ENCODE results near the gene IFT122.
A peak's percentile ranks its signal among the peaks of the same experiment; 100 is the strongest.
"Not testable (repeated sequence)": the region's sequence is repeated elsewhere in the genome, so short reads cannot be mapped to it uniquely, and the experiment has no call there.

IFT122 gene

DNA sequence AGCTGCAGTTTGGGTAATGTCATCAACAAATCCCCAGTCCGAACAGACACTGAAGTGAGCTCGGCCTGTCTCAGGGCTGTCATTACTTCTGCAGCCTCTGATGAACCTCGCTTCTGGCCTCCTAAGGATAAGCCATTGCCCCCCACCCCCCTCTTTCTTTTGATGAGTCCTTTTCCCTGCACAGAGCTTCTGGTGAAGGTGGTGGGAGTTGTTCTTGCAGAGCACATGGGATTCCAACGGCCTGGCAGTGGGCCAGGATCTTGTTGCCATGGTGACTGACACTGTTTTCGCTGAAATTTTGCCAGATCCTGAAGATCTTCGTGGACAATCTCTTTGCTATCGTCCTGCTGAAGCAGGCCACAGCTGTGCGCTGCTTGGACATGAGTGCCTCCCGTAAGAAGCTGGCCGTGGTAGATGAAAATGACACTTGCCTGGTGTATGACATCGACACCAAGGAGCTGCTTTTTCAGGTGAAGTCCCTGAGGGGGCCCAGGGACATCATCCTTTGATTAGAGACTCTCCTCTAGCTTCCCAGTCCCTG, 41.3 kb downstream of the IFT122 start:
- not testable (repeated sequence) for DNase-seq

DNA sequence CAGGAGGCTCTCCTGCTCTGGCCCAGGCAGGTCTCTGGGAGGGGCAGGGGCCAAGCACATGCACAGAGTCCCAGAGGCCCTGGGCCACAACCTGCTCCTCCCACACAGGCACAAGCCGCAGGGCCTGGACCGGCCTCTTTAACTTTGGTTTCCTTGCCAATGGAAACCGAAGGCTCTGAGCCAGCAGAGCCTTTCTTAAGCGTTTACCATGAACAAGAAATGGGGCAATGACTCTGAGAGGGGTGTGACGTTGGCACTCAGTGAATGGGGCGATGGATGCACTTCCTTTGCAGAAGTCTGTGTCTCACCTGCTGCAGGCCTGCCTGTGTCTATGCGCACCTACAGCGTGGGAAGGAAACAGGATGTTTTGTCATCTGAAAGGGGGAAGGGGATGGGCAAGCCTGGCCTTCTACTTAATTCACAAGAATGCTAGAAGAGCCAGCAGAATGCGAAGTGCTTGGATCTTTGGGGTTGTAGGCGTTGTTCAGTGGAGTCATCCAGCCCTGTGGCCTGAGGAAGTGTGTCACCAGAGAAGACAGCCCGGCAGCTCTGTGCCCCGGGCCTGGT, 41.8 kb downstream of the IFT122 start:
- DNase-seq, result no peak

DNA sequence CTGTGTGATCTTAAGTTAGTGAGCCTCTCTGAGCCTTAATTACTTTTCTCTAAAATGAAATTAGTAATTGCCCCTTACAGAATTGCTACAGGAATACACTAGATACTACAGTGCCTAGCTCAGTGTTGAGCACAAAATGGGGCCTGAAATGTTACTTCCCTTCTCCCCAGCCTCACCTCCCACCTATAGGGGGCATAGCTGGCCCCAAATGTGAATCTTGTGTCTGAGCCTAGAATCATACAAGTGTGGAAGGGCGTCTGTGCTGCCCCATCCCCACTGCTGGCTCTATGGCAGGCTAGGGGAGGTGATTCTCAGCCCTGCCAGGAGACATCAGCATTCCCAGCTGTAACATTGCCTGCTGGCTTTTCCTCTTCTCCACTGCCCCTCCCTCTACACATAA, 42.7 kb downstream of the IFT122 start:
- no peak for DNase-seq

DNA sequence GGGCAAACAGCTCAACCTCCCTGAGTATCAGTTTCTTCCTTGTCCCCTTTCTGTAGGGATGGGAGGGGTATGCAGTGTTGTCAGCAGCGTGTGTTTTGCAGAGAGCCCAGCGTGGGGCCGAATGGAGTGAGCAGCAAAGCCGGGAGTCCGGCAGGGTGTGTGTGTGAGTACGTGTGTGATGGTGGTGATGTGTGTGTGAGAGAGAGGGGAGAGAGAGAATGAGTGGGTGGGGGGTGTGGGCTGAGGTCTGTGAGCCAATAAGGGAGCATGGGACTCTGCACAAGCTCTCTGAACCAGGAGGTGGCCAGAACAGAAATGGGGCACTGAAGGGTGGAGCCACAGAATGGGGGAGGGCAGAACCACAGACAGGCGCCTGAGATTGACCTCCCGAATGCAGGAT, 43.8 kb downstream of the IFT122 start:
- no peak for DNase-seq

DNA sequence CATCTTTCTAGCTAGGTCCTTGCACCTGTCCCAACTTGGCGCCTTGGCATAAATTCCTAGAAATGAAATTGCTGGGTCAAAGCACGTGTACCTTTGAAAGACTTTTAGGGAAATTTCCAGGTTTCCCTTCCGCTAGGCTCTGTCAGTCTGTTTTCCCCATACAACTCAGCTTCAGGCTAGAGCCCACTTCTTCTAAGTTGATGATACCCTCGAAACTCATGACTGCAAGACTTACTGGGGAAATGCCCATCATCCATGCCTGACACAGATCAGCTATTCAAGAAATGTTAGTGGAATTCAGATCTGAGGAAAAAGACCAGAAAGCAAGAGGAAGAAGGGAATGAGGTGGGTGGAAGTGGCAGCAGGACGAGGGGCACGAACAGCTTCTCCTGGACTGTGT, 45.1 kb downstream of the IFT122 start:
- not testable (repeated sequence) for DNase-seq

DNA sequence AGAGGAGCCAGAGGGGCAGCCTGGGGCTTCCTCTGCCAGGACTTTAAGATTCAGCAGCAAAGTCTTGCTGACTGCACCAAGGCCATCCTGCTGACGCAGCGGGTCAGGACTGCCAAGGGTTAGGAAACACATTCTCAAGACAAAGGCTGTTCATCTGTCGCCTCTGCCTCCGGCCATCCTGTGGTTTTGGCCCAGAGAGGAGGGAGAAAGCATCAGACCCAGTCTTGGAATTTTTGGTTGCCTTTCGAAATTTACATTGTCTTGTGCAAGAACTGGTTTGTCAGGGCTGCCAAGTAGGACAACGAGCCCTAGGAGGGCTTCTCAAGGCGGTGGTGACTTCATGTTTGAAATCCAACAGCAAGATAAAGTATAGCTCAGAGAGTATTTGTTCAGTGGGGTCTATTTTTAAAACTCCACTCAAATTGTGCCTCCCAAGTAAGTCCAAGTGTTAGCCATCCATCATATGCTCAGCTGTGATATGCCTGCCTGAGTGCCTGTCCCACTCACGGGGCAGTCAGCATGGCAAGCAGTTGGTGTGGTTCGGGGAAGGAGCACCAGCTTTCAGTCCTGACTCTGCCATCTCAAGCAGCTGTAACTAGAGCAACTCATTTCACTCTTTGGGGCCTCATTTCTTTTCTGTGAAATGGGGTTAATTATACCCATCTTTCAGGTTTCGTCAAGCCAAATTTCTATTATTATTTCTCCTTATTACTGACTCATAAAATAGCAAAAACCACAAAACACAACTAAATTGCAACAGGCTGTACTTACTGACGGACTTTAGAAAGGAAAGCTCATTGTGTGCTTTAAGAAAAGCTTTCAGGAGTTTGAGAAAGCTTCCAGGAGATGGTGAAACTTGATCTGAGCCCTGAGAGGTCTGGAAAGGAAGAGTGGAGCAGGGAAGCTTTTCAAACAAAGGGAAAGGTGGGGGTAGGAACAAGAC, 46.0 kb downstream of the IFT122 start:
- no peak for DNase-seq

DNA sequence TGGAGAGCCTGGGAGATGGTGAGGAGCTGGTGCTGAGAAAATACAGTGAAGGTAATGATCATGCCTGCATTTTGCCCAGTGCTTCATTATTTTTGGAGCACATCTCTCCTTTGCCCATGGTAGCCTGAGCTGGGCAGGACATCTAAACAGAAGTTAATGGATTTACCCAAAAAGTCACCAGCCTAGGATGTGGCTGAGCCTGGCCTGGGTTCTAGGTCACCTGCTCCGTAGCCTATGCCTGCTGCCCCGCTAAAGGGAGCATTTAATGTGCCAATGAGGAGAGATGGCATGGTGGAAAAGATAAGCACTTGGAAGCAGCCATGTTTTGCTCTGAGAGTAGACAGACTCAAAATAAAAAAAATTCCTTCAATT, 46.6 kb downstream of the IFT122 start:
- DNase-seq, result no peak

DNA sequence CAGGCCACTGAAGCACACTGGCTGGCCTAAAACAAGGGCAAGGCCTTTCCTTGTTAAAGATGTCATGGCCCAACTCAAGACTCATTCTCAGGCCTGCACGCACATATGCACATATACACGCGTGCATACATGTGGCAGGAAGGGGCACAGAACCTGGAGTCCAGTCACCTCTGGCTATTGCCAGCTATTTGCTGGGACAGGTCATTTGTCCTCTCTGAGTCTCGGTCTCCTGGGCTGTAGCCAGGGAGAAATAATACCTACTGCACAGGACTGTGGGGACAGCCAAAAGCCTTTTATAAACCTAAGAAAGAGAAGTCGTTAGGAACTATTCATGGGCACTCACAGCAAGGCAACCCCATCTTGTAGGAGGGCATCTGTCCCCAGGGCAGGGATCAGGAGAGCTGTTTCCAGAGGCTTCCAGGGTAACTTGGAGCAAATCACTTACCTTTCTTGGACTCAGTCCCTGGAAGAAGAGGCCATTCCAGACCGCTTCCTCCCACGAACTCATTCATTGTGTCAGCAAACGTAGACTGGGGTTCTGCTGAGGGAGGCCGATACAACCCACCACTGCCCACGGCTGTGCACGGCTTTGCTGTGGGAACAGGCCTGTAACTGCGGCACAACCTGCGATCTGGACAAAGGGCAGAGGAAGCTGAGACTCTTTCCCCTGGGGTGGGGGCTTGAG, 47.3 kb downstream of the IFT122 start:
- DNase-seq, result no peak

DNA sequence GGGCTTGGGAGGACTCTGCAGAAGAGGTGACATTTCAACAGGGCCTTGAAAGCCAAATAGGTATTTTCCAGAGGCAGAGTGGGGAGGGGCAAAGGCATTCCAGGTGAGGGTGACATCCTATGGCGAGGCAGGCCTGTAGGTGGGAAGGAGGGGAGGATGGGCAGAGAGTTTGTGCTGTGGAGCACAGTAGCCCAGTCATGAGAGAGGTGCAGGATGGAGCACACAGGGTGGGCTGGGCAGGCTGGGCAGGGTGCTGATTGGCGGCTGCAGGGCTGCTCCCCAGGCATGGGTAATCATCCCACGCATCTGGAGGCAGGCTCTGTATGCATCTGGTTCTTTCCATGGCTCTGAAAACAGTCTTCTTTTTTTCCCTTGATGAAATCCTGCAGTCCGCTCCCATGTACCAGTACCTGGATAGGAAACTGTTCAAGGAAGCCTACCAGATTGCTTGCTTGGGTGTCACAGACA, 47.9 kb downstream of the IFT122 start:
- DNase-seq, result not testable (repeated sequence)

DNA sequence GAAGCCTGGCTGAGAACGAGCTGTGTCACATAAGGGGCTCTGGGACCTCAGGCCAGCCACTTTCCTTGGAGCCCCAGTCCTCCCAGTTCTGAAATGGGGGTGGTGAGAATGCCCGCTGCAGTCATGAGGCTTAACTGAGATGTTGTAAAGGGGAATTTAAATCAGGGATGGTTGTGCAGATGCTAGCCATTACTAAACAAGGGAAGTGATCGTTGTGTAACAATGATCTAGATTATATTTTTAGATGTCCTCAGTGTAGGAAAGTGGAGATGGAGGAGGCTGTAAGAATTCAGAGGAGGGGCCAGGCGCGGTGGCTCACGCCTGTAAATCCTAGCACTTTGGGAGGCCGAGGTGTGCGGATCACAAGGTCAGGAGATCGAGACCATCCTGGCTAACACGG, 49.2 kb downstream of the IFT122 start:
- DNase-seq, result not testable (repeated sequence)

DNA sequence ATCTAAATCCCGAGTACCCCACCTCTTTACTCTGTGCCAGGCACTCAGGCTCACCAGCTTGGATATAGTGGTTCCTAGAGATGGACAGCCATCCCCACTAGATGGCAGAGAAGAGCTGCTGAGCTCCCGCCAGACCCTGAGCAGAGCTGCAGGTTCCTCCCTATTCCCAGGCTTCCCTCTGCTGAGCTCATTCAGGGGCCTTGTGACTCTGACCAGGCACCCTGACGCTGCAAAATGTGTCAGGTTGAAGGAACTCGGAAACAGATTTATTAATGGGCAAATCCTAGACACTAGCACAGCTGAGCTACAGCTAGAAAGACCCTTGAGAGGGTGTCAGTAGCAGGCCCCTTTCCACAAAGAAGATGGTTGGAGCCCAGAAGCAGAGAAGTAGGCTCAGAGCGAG, 50.2 kb downstream of the IFT122 start:
- peak in 1 of 2 experiments; percentile 25 for DNase-seq

DNA sequence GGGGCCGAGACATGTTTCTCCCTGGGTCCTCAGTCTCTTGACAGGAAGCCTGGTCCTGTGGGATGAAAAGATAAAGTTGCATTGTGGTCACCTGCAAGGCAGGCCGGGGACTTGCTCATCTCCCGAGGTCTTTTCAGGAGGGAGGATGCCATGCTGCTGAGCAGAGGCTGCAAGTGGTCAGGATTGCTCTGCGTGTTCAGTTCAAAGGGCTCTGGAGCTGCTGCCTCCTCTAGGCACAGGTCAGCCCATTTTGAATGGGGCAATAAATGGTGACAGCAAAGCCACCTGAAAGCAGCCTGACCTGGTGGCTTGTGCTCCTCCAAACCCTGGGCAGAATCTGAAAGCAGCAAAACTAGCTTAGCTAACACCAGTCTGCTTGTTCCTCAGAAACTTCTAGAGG, 51.1 kb downstream of the IFT122 start:
- DNase-seq, result not testable (repeated sequence)

DNA sequence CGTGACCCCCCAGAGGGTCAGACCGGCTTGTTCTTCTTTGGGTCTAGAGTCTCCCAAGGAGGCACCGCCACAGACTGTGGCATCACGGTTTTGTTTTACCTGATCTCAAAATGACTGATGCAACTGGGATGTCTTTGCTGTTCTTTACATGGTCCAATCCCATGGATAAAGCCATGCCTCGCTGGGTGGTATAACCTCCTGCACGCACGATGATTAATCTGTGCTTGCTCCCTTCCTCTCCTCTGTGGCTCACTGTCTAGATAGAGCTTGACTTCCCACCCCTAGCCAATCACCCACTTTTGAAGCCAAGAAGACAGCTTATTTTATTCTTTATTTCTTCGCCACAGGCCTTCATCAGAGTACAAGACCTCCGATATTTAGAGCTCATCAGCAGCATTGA, 51.8 kb downstream of the IFT122 start:
- no peak for DNase-seq

DNA sequence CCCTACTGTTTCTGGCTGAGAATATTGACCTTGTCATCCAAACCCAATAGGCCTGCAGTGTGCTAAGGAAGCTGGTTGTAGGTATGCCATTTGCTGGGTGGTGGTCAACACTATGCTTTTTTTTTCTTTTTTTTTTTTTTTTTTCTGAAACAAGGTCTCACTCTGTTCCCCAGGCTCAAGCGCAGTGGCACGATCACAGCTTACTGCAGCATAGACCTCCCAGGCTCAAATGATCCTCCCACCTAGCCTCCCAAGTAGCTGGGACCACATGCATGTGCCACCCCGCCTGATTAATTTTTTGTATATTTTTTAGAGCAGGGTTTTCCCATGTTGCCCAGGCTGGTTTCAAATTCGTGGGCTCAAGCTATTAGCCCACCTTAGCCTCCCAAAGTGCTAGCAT, 52.7 kb downstream of the IFT122 start:
- no peak for DNase-seq

DNA sequence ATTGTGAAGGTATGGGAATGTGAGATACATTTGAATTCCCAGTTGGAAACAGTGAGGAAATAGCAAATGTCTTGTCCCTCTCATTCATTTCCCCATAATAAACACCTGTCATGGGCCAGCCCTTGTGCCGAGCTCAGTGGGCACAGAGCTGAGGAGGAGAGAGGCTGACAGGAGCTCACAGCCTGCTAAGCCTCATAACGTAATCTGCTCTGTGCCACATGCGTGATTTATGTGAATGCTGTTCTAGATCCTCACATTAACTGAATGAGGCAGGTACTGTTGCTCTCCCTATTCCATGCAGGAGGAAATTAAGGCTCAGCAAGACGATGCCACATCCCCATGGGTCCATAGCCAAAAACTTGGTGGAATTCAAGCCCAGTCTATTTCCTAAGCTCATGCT, 53.2 kb downstream of the IFT122 start:
- DNase-seq, result no peak

DNA sequence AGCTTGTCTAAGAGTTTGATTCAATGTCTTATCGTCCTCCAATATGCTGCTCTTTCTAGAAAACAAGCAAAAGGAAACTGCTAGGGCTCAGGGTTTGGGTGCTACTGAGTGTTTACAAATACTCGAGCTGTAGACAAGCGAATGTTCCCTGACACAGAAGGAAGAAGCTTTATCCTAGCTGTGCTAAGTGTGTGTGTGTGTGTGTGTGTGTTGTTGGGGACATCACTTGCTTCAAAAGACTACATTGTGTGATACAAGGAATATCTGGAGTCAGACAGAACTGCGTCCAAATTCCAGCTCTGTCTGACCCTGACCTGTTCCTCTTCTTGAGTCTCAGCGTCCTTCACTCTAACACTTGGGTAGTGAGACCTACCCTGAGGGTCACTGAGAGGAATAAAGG, 54.5 kb downstream of the IFT122 start:
- not testable (repeated sequence) for DNase-seq

DNA sequence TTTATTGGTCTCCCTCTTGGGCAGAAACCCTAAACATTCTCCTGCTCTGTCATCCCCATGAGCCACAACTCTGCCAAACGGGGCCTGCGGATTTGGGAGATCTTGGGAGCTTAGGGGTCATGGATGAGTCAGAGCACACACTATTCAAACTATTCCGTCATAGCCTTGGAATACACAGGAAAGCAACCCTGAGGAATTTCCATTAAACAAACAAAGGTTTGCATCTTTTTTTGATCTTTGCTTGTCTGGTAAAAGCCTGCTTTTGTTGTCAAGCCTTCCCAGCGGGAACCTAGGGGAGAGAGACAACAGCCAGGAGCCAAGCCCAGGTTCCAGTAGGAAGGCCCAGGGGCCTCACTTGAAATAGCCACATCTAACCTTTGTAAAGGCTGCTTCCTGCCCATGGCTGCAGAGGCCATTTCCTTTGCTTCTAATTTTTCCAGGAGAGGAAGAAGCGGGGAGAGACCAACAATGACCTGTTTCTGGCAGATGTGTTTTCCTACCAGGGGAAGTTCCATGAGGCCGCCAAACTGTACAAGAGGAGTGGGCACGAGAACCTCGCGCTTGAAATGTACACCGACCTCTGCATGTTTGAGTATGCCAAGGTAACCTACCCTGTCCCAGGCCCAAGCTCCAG, 55.1 kb downstream of the IFT122 start:
- not testable (repeated sequence) for DNase-seq

DNA sequence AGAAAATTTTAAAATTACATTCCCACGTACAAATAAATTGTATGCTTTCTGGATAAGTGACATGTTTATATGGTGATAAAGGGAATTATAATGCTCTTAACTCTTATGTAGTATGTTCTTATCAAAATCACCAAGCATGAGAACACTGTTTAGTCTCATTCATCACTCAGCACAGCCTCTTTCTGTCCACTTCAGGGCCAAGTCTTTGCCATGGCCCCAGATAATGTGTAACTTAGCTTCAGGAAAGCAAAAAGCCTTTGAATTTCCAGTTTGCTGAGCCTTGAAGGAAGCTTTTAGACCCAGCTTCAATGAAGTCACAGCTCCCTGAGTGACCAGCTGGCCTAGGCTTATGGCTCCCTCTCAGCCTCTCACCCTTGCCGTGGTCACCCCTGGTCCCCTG, 57.9 kb downstream of the IFT122 start:
- not testable (repeated sequence) for DNase-seq

DNA sequence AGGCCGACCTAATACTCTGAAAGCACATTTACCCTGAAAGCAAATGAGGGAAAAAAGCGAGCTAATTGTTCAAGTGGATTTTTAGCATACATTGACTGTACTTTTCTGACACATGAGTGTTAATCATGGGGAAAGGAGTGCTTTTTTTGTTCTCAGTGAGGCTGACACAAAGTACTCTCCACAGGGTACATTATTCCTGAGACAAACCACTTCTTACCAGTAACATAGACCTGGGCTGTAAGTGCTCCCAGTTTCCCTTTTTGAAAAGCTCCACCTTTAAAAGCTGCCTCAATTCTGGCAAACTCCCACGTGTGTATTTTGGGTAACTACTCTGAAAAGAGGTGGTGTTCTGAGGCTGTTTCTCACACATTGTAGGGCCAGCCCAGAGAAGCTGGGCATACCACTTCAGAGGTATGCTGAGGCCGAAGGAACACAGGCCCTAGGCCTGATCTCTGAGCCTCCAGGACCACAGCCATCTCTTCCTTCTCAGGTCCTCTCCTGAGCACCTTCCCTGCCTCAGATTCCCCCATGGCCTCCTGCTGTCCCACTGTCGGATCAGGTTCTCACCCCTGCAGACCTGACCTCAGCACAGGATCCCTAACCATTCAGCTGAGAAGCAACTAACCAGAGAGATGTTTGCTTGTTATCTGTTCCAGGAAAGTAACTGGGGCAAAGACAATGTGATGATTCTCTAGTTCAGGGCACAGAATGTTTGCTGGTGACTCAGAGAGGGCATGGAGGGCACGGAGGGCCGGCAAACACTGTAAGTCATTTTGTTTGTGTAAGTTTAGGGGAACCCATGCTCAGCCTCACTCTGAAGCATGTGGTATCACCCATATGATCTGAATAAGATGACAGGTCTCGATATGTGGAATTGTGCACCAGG, 58.8 kb downstream of the IFT122 start:
- not testable (repeated sequence) for DNase-seq

DNA sequence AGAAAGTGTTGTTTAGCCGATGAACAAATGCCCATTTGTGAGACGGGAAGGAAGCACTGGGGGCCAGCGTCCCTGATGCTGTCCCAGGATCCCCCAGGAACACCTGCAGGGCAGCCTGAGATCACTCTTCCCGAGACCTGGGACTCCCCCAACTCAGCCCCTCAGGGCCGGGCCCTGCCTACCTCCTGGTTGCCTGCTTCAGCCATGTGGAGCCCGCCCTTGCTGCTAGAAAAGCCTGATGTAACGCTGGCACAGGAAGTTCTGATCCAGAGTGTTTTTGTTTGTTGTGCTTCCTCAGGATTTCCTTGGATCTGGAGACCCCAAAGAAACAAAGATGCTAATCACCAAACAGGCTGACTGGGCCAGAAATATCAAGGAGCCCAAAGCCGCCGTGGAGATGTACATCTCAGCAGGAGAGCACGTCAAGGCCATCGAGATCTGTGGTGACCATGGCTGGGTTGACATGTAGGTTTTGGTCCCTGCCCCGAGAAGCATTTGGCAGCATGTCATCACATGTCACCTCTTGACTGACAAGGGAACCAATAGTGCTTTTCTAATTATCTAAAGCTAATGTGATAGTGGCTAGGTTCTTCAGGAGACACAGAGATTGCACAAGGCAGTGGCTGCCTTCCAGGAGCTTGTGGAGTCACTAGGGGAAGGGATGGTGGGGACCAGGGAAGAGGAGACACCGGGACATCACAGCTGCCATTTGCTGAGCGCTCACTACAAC, 59.7 kb downstream of the IFT122 start:
- DNase-seq, result not testable (repeated sequence)

DNA sequence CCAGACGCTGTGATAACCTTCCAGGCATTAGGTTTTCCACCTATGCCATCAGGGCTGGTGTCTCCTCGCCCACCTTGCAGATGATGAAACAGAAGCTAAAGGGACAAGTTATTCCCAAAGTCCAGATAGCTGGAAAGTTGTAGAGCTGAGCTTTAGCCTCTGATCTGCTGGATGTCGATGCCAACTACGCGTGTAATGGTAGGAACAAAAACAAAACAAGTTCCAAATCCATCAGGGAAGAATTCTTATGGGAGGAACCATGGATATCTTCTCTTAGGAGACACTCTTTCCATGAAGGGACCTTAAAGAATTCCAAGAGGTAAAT, 60.3 kb downstream of the IFT122 start:
- no peak for DNase-seq
